ENCODE data around the gene NDUFB2. TPM values are rescaled to one million over a fixed set of nuclear protein-coding genes. Genes with fewer than 3 reads are reported as not detected.

Gene NDUFB2
- total RNA-seq, 1 donor from 2014 or later, result 202 TPM

DNA sequence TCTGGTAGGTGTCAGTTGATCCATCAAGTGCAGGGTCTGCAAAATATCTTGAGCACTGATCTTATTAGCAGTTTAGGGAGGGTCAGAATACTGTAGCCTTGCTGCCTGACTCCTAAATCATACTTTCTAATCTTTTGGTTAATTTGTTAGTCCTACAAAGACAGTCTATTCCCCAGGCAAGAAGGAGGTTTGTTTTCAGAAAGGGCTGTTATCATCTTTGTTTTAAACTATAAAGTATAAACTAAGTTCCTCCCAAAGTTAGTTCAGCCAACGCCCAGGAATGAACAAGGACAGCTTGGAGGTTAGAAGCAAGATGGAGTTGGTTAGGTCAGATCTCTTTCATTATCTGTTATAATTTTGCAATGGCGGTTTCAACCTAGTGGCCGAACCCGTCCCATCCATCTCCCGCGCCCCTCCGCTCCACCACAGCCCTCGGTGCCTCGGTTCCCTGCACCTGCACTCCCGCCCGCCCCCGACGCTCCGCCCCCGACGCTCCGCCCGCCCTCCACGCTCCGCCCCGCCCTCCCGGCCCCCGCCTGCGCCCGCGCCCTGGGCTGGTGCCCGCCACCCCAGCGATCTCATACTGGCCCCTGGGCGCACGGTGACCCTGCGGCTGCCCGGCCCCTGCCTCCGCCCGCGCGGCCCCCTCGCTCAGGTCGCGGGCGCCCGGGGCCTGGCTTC is 24.0 kb upstream of the NDUFB2 start, which contains the start of gene ADCK2:
TSS of gene ADCK2 (plus strand) at position 564 of the 681 bp plus-strand sequence. CDS start 386 bp downstream, outside the sequence.
- DNase-seq (ENCODE audit: low spot score), result no peak

DNA sequence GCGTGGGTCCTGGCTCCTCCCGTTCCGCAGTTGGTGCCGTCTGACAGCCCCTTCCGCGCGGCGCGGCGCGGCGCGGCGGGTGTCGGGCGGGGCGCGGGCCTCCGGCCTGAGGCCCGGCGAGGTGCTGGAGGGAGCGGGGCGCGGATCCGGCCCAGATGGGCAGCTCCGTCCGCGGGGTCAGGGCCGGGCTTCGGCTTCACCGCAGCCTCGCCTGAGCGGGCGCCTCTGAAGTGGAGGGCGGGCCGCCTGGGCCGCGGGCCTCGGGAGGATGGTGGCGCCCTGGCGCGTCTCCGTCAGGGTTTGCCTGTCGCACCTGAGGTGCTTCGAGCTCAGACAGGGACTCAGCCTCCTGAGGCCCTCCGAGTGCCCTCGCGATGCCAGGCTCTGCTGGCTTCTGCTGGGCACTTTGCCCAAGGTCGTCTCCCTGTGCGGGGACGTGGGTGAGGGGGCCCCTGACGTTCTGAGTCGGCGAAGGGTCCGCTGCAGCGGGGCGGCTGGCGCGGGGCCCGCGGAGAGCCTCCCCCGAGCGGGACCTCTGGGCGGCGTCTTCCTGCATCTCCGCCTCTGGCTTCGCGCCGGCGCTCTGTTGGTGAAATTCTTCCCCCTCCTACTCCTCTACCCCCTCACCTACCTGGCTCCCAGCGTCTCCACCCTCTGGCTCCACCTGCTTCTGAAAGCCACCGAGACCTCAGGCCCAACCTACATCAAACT is 23.3 kb upstream of the NDUFB2 start:
- no peak for DNase-seq (ENCODE audit: low spot score)

DNA sequence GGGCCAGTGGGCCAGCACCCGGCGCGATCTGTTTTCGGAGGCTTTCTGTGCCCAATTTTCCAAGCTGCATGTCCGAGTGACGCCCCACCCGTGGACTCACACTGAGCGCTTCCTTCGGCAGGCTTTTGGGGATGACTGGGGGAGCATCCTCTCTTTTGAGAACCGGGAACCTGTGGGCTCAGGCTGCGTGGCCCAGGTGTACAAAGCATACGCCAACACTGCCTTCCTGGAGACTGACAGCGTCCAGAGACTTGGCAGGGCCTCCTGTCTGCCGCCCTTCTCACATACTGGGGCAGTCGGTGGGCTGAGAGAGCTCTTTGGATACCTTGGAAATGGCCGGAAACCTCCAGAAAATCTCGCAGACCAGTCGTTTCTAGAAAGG is 22.7 kb upstream of the NDUFB2 start:
- no peak for DNase-seq (ENCODE audit: low spot score)

DNA sequence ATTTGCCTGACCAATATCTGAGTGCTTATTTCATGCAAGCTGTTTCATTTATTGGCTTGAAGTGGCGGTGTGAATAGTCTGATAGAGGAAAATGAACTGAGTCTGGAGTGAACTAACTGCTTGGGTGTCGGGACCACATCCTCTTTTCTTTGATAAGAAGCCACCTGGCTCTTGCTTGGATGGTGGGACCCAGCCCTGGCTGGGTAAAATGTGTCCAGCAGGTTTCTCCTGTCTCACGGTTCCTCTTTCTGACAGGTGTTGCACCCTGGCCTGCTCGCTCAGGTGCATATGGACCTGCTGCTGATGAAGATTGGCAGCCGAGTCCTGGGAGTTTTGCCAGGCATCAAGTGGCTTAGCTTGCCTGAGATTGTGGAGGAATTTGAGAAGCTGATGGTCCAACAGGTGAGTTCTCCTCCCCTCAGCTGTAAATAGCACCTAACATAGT is 22.1 kb upstream of the NDUFB2 start:
- DNase-seq (ENCODE audit: low spot score), result no peak

DNA sequence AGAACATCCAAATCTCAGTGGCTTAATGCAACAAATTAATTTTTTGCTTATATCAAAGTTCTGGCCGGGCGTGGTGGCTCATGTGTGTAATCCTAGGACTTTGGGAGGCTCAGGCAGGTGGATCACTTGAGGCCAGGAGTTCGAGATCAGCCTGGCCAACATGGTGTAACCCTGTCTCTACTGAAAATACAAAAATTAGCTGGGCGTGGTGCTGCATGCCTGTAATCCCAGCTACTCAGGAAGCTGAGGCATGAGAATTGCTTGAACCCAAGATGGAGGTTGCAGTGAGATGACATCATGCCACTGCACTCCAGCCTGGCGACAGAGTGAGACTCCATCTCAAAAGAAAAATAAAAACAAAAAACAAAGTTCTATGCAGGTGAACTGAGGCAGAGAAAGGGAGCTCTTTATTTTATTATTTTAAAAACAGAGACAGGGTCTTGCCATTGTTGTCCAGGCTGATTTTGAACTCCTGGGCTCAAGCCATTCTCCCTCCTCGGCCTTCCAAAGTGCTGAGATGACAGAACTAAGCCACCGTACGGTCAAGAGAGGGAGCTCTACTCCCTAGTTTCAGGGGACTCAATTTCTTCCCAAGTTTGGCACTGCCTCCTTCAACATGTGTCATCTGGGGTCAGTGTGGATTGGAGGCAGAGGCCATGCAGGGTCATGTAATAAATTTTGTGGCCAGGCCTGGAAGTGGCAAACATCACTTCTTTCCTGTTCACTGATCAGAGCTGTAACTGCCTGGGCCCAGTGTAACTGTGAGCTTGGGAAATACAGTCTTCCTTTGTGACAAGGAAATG is 21.4 kb upstream of the NDUFB2 start:
- no peak for DNase-seq (ENCODE audit: low spot score)

DNA sequence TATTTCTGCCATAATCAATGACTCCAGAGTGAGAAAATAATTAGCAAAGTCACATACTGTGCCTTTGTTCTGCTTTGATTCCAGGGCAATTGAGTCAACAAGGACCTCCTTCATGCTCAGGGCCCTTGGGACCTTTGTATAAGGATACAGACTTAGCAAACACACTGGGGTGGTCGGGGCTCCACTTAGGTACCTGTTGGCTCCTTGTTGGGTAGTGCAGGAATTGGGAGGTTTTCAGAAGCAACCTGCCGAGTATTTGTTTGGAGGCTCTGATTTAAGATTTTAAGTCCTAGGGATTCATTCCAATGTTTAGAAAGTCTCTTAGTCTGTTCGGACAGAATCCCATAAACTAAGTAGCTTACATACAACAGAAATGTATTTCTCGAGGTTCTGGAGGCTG is 20.8 kb upstream of the NDUFB2 start:
- no peak for DNase-seq (ENCODE audit: low spot score)

DNA sequence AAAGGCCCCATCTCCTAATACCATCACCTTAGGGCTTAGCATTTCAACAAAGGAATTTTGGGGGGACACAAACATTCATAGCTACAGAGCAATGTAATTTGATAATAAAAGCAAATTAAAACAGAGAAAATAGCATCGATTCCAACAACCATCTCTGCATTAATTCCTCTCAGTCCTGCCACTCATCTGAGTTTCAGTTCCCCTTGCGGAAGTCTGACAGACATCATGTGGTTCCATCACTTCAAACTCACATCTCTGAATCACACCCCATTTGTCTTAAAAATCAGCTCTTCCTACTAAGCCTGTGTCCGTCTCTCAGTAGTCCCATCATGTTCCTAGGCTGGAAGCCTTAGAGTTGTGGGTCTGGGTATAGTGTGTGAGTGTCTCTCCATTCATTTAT is 20.2 kb upstream of the NDUFB2 start:
- DNase-seq (ENCODE audit: low spot score), result no peak

DNA sequence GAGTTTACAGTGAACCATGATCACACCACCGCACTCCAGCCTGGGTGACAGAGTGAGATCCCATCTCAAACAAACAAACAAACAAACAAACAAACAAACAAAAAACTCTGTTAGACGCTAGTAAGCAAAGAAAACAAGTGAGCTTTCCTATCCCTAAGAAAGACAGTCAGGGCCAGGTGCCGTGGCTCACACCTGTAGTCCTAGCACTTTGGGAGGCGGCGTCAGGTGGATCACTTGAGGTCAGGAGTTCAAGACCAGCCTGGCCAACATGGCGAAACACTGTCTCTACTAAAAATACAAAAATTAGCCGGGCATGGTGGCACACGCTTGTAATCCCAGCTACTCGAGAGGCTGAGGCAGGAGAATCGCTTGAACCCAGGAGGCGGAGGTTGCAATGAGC is 19.6 kb upstream of the NDUFB2 start:
- peak; percentile 9 for DNase-seq (ENCODE audit: low spot score)

DNA sequence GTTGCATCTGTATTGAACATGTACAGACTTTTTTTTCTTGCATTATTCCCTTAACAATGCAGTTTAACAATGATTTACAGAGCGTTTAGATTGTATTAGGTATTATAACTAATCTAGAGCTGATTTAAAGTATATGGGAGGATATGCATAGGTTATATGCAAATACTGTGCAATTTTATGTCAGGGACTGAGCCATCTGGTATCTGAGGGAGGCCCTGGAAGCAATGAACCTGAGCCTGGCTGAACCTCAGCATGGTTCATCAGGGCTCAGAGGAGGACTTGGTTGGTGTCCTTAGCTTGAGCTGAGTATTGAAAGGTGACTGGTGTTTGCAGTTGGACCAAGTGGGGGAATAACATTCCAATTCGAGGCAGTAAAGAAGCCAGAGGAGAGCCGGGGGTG is 19.0 kb upstream of the NDUFB2 start:
- DNase-seq (ENCODE audit: low spot score), result peak; percentile 24

DNA sequence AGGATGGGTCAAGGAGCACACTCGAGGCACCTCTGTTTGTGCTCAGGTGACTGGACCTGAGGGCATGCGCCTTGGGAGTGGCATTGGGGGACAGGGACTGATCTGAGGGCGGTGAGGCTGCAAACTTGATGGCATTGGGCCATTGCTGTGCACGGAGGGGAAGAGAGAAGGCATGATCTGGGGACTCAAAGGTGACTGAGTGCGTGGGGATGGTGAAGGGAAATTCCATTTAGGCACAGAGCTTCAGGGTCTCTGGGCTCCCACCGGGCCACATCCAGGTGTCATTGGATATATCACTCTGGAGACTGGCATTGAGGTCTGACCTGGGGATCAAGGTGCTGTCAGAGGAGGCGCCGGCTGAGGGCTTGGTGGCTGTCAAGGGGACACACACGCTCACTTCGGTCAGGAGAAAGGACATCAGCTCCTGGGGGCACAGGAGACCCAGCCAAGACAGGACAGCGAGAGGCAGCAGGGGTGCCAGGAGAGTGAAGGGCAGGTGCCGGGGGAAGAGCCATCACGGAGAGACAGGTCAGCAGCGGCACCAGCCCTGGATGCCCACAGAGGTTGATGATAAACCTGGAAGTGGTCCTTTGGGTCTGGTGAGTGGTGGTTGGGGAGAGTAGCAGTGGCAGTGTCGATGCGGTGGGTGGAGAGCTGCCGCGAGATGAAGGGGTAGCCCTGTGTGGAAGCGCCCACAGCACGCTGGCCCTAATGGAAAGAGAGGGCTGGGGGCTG is 18.3 kb upstream of the NDUFB2 start:
- DNase-seq (ENCODE audit: low spot score), result peak; percentile 78

DNA sequence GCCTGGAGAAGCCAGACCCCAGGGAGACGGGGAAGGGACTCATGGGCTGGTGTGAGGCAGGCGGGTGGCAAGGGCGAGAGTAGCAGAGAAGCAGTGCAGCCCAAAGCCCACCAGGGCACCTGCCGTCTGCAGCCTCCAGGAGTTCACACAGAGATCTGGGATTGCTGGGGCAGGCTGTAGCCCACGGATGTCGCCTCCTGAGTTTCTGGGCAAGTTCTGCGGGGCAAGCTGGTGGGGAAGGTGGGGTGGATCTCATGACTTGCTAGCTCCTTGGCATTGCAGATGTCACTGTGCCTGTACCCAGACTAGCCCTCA is 17.7 kb upstream of the NDUFB2 start:
- DNase-seq (ENCODE audit: low spot score), result no peak

DNA sequence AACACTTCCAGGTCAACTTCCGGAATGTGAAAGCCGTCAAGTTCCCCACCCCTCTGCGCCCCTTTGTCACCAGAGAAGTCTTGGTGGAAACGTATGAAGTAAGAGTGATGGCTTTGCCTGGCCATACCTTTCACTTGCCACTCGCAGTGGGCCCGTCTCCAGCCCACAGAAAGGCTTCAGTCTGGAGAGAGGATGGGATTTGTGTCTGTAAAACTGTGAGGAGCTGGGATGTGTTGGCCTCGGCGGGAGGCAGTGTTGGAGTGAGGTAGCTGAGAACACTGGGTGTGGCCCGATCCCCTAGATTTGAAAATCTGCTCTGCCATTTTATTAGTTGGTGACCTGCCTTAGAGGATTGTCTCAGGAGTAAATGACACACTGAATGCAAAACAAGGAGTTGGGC is 17.3 kb upstream of the NDUFB2 start:
- peak; percentile 26 for DNase-seq (ENCODE audit: low spot score)

DNA sequence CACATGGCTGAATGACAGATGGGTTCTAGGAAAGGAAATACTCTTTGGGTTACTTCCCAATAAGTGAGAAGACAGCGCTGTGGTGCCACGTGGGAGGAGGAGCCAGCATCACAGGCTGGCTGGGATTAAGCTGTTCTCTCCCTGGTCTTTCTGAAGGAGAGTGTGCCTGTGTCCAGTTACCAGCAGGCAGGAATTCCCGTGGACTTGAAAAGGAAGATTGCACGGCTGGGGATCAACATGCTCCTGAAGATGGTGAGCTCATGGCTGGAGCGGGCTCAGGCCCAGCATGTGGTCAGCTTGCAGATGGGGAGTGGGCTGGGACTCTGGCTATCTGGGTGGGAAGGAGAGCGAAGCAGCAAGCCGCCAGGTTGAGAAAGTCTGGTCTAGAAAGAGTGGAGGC is 15.6 kb upstream of the NDUFB2 start:
- peak; percentile 33 for DNase-seq (ENCODE audit: low spot score)

DNA sequence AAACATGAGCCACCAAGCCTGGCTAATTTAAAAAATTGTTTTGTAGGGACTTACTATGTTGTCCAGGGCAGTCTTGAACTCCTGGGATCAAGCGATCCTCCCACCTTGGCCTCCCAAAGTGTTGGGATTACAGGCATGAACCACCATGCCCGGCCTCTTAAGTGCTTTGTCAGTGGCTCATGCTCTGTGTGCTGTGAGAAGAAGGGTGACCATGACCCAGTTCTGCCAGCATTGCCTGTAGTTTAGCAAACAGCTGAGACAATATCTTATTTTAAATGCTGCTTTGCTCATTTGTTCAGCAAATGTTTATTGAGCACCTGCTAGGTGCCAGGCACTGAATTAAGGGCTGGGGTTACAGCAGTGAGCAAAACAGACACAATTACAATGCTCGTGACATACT is 14.7 kb upstream of the NDUFB2 start:
- peak; percentile 14 for DNase-seq (ENCODE audit: low spot score)

DNA sequence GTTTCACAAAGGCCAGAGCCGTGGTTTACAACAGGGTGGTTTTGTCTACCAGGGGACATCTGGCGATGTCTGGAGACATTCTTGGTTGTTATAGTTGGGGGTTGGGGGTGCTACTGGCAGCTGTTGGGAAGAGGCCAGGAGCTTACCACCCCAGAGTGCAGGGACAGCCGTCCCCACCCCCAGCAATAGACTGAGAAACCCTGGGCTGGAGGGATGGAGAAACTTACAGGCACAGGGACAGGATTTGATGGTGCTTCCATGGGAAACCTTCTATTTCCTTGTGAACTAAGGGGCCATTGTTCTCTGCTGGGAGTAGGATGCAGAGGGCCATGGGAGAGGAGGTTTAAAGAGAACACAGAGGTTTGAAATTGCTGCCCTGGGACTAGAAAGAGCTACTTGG is 12.9 kb upstream of the NDUFB2 start:
- DNase-seq (ENCODE audit: low spot score), result peak; percentile 60

DNA sequence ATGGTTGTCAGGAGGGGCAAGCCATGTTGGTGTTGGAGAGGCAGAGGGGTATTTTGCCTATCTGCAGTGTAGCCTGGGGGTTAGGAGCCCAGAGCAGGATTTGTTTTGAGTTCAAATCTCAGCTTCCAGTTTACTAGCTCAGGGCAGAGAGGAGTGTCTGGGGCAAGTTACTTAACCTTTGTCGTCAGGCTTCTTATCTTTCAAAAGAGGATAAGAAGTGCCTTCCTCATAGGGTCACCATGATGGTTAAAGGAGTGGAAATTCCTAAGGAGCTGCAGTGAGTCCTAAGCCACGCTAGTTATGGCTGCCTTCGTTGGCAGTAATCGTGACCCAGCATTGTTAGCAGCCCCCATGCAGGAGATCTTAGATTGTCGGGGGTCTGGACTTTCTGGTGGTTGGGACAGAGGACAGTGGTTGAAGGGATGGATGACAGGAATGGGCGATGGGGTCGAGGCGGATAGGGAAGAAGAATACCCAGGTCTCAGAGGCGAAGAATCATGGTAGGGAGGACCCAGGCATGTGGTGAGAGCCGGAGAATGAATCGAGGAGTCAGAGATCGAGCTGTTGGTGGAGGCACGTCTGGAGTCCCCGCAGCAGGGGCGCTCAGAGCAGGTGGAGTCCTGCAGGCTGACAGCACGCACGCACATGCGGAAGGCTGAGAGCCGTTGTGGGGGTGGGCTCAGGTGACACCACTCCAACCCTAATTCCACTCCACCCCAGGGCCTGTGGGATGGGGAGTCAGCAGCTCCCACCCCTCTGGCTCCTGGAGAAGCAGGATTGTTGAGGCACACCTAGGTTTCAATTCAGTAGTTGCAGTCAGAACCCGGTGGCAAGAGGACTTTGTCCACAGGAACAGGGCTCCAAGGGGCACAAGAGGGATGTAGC is 12.2 kb upstream of the NDUFB2 start:
- peak; percentile 30 for DNase-seq (ENCODE audit: low spot score)

DNA sequence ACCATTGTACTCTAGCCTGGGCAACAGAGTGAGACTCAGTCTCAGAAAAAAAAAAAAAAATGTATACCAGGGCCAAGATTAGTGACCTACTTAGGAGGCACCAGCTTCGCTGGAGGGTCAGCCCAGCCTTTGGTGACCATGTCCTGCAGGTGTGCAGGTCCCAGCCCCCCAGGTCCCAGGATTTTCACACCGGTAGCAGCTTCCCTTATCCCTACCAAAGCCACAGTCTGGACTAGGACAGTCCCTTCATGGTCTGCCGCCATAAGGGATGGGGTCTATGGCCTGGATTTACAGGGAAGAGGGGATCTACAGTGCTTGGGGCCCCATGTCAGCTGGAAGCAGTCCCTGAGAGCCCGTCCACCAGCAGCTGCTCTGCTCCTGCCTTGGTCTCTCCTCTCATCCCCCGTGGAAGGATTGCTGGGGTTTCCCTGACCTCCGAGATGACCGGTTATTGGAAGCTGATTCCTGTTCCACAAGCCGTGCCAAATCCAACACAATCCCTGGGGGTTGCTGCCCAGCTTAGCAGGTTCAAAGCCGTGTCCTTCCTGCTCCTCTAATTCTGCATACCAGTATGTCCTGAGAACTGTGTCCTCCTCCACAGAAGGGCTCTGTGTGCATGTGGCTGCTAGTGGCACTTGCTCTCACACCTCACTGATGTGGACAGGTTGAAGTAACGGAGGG is 11.0 kb upstream of the NDUFB2 start:
- peak; percentile 81 for DNase-seq (ENCODE audit: low spot score)

DNA sequence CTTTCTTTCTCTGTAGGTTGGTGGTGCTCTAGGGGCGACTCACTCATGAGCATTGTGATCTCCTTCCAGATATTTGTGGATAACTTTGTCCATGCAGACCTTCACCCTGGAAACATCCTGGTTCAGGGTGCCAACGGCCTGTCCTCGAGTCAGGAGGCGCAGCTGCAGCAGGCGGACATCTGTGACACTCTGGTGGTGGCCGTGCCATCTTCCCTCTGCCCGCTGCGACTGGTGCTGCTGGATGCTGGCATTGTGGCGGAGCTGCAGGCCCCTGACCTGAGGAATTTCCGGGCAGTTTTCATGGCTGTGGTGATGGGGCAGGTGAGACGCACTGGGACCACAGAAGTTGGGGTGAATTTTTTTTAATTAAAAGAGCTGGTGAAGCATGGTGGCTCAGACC is 9.6 kb upstream of the NDUFB2 start:
- peak; percentile 71 for DNase-seq (ENCODE audit: low spot score)

DNA sequence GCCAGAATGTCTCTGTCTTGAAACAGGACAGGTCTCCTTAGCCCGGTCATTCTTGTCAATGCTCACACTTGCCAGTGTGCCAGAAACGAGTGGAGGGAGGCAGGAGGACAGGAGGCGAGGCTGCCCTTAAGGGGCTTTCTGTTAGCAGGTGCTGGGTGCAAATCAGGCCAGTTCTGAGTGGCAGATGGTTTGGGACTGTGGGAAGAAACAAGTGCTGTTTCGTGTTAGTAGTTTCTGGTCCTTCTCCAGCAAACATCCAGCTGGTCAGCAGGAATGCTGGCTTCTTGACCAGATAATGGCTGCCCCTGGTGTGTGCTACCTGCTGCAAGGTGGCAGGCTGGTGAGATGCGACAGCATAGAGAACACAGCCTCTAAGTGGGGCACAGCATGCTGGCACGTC is 8.2 kb upstream of the NDUFB2 start:
- DNase-seq (ENCODE audit: low spot score), result peak; percentile 60
